OCI-LY1 (cell line): Measurements from ENCODE around the gene PTPRT.
A peak's percentile ranks its signal among the peaks of the same experiment; 100 is the strongest.

Experiments
- H2AFZ ChIP-seq: fragments of 200-600 bp; sonication (generic), shearing (Covaris generic); 2 replicates; pipeline ENCODE4 v1.6.0; 2014; ENCODE audit warnings: antibody characterized with exemption, mild to moderate bottlenecking, low read length
- H3F3A ChIP-seq: fragments of 200-600 bp; sonication (generic), shearing (Covaris generic); 2 replicates; pipeline ENCODE4 v1.6.0; 2014; ENCODE audit warnings: mild to moderate bottlenecking, antibody characterized with exemption, low read length, moderate library complexity; ENCODE audit not compliant: insufficient read depth
- H3K27ac ChIP-seq: fragments of 200-600 bp; sonication (generic); 2 replicates; pipeline ENCODE4 v1.5.1; 2014; ENCODE audit warnings: low read length, mixed run types, mild to moderate bottlenecking, low read depth; ENCODE audit not compliant: poor library complexity, severe bottlenecking
- H3K27me3 ChIP-seq: fragments of 200-600 bp; sonication (generic); 2 replicates; pipeline ENCODE4 v1.6.0; 2014; ENCODE audit warnings: antibody characterized with exemption, mild to moderate bottlenecking, low read length, moderate library complexity; ENCODE audit not compliant: insufficient read depth
- H3K36me3 ChIP-seq: fragments of 200-600 bp; sonication (generic); 2 replicates; pipeline ENCODE4 v1.6.1; 2014; ENCODE audit warnings: mild to moderate bottlenecking, antibody characterized with exemption, low read length, moderate library complexity, mixed read lengths; ENCODE audit not compliant: insufficient read depth
- H3K4me1 ChIP-seq: fragments of 200-600 bp; sonication (generic); 2 replicates; pipeline ENCODE4 v1.5.1; 2014; ENCODE audit warnings: mild to moderate bottlenecking, low read length, moderate library complexity; ENCODE audit not compliant: insufficient read depth, severe bottlenecking
- H3K4me2 ChIP-seq: fragments of 200-600 bp; sonication (generic), shearing (Covaris generic); 2 replicates; pipeline ENCODE4 v1.6.1; 2014; ENCODE audit warnings: low read length
- H3K4me3 ChIP-seq: fragments of 200-600 bp; sonication (generic); 2 replicates; pipeline ENCODE4 v1.5.1; 2014; ENCODE audit warnings: low read length, low read depth, mild to moderate bottlenecking, mixed read lengths; ENCODE audit not compliant: poor library complexity, severe bottlenecking
- H3K79me2 ChIP-seq: fragments of 200-600 bp; shearing (Covaris generic); 2 replicates; pipeline ENCODE4 v1.6.1; 2016; ENCODE audit warnings: mixed run types, low read length, mixed read lengths; ENCODE audit not compliant: insufficient read depth
- H3K9ac ChIP-seq: fragments of 200-600 bp; sonication (generic), shearing (Covaris generic); 2 replicates; pipeline ENCODE4 v1.6.1; 2014; ENCODE audit warnings: mild to moderate bottlenecking, low read length, mixed read lengths
- H3K9me2 ChIP-seq: fragments of 200-600 bp; sonication (generic), shearing (Covaris generic); 2 replicates; pipeline ENCODE4 v1.6.1; 2014; ENCODE audit warnings: low read depth, mild to moderate bottlenecking, low read length, mixed read lengths
- H3K9me3 ChIP-seq: fragments of 200-600 bp; shearing (Covaris generic); 2 replicates; pipeline ENCODE4 v1.6.1; 2014; ENCODE audit warnings: low read length, mixed read lengths
- H4K20me1 ChIP-seq: fragments of 200-600 bp; sonication (generic), shearing (Covaris generic); 2 replicates; pipeline ENCODE4 v1.6.0; 2016; ENCODE audit warnings: mild to moderate bottlenecking, low read length; ENCODE audit not compliant: insufficient read depth
- EZH2 ChIP-seq: fragments of 200-600 bp; sonication (generic), shearing (Covaris generic); IDR thresholded peaks from 2 replicates; pipeline ENCODE4 v1.8.0; 2017; ENCODE audit warnings: borderline replicate concordance, mixed run types, mild to moderate bottlenecking, antibody characterized with exemption, low read length, moderate library complexity, mixed read lengths
- TF ChIP-seq, protein P1 (sequence below): fragments of 200-600 bp; sonication (generic), shearing (Covaris generic); IDR thresholded peaks from 2 replicates; pipeline ENCODE4 v1.5.1; 2017; ENCODE audit warnings: mild to moderate bottlenecking, antibody characterized with exemption, low read length, moderate library complexity, mixed read lengths

Gene PTPRT

DNA sequence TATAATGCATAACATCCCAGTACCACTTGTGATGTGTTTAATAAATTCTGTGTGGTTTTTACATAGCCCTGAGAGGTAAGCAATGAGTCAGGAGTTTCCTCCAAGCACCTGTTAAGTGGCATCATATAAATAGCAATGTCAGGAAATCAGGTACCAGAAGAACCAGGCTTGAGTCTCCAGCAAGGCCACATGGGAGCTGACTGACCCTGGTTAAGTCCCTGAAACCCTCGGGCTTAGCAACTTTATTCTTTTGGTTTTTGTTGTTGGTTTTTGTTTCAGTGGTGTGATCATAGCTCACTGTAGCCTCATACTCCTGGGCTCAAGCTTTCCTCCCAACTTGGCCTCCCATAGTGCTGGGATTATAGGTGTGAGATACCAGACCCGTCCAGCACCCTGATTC lies 70.0 kb downstream of the PTPRT start:
- Histone ChIP-seq H3K27ac (no peak overlapping the region), H3K79me2 (no peaks in the 10 kb centered on the region), H3K4me1 (no peaks in the 10 kb centered on the region), H4K20me1 (no peaks in the 10 kb centered on the region), H2AFZ (no peak overlapping the region), H3K9ac (no peak overlapping the region), H3K9me3 (no peaks in the 10 kb centered on the region), H3K4me3 (no peak overlapping the region), H3K36me3 (no peaks in the 10 kb centered on the region), H3K4me2 (no peak overlapping the region), H3K9me2 (no peaks in the 10 kb centered on the region), H3K27me3 (no peaks in the 10 kb centered on the region), H3F3A (no peaks in the 10 kb centered on the region)
- TF ChIP-seq, protein P1, sequence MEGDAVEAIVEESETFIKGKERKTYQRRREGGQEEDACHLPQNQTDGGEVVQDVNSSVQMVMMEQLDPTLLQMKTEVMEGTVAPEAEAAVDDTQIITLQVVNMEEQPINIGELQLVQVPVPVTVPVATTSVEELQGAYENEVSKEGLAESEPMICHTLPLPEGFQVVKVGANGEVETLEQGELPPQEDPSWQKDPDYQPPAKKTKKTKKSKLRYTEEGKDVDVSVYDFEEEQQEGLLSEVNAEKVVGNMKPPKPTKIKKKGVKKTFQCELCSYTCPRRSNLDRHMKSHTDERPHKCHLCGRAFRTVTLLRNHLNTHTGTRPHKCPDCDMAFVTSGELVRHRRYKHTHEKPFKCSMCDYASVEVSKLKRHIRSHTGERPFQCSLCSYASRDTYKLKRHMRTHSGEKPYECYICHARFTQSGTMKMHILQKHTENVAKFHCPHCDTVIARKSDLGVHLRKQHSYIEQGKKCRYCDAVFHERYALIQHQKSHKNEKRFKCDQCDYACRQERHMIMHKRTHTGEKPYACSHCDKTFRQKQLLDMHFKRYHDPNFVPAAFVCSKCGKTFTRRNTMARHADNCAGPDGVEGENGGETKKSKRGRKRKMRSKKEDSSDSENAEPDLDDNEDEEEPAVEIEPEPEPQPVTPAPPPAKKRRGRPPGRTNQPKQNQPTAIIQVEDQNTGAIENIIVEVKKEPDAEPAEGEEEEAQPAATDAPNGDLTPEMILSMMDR: no peak
- no peak for TF ChIP-seq EZH2

DNA sequence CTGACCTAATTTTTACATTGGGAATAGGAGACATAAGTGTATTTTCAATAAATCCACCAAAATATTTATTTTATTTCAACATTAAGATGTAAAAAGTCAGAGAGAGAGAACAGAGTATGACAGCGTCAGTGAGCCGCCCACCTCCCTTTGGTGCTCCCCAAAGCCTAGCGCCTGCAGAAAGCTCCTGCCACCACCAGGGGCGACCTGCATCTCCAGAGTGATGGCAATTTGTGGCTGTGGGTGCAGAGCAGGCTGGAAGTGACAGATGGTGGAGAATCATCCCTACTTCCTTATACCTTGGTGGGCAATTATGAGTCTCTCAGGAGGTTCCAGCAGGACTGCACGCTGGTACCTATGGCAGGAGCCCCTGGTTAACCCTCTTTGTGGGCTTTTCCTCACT lies 87.3 kb downstream of the PTPRT start:
- H3K36me3 ChIP-seq: no peaks in the 10 kb centered on the region
- no peak overlapping the region for H3K4me2 ChIP-seq
- no peak overlapping the region for H3K9ac ChIP-seq
- no peaks in the 10 kb centered on the region for H4K20me1 ChIP-seq
- no peaks in the 10 kb centered on the region for H3K9me2 ChIP-seq
- no peaks in the 10 kb centered on the region for H3K79me2 ChIP-seq
- H3K4me3 ChIP-seq: no peak overlapping the region
- H2AFZ ChIP-seq: no peak overlapping the region
- H3K4me1 ChIP-seq: no peaks in the 10 kb centered on the region
- H3F3A ChIP-seq: no peaks in the 10 kb centered on the region
- H3K9me3 ChIP-seq: no peaks in the 10 kb centered on the region
- H3K27ac ChIP-seq: no peak overlapping the region
- no peaks in the 10 kb centered on the region for H3K27me3 ChIP-seq
- TF ChIP-seq, protein P1: peak; percentile 44; the same call in 1 of the 2 replicates
- no peak for TF ChIP-seq EZH2

DNA sequence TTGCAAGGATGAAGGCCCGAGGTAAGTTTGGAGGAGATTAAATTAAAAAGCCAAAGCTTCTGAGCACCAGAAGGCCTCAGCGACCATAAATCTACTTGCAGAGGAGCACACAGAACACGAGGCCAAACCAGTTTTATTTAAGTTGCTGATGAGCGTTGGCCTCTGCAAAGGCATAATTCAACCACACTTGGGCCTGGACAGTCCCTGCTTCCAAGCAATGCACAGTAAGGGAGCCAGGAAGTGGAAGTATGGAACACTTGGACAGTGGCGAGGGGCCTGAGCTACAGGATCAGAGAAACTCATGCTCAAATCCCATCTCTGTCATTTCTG lies 92.8 kb downstream of the PTPRT start:
- H3K4me1 ChIP-seq: no peaks in the 10 kb centered on the region
- H3K4me2 ChIP-seq: no peak overlapping the region
- no peak overlapping the region for H2AFZ ChIP-seq
- TF ChIP-seq, protein P1: no peak
- TF ChIP-seq EZH2: no peak
- no peaks in the 10 kb centered on the region for H3K9me2 ChIP-seq
- no peaks in the 10 kb centered on the region for H4K20me1 ChIP-seq
- no peaks in the 10 kb centered on the region for H3F3A ChIP-seq
- no peaks in the 10 kb centered on the region for H3K27me3 ChIP-seq
- no peak overlapping the region for H3K4me3 ChIP-seq
- no peak overlapping the region for H3K9ac ChIP-seq
- H3K27ac ChIP-seq: no peak overlapping the region
- H3K36me3 ChIP-seq: no peaks in the 10 kb centered on the region
- no peaks in the 10 kb centered on the region for H3K9me3 ChIP-seq
- no peaks in the 10 kb centered on the region for H3K79me2 ChIP-seq
